ENCODE measurements around the gene ORAI3.

ORAI3 gene

GRCh38 chr16:30948667-30949649 lies at the start of gene ORAI3:
TSS of gene ORAI3 (plus strand) at chr16:30949068. CDS start at chr16:30949290, 222 bp downstream.
- H3K27me3 Mint-ChIP-seq = no peaks in the 10 kb centered on the region

GRCh38 chr16:30899794-30900193 lies 49.1 kb upstream of the ORAI3 start:
- Mint-ChIP-seq H3K4me3 (no peak overlapping the region), H3K9me3 (peaks cover 4% of the 10 kb centered on the region), H3K4me1 (ENCODE audit: low read depth) (peaks cover 52% of the 10 kb centered on the region), H3K36me3 (ENCODE audit: low read depth) (no peaks in the 10 kb centered on the region), H3K27me3 (no peaks in the 10 kb centered on the region), H3K27ac (no peak overlapping the region)

More at GRCh38 chr16:30948667-30949649, at the start of gene ORAI3:
- Mint-ChIP-seq H3K27ac (peak within 1 kb of the TSS; percentile 81), H3K36me3 (ENCODE audit: low read depth) (peaks cover 7% of the 10 kb centered on the region), H3K4me1 (ENCODE audit: low read depth) (peaks cover 16% of the 10 kb centered on the region), H3K9me3 (no peaks in the 10 kb centered on the region), H3K4me3 (peak within 1 kb of the TSS; percentile 86)

GRCh38 chr16:30900588-30900987 lies 48.3 kb upstream of the ORAI3 start:
- no peaks in the 10 kb centered on the region for H3K27me3 Mint-ChIP-seq
- peaks cover 4% of the 10 kb centered on the region for H3K9me3 Mint-ChIP-seq
- H3K27ac Mint-ChIP-seq = no peak overlapping the region
- no peaks in the 10 kb centered on the region for H3K36me3 Mint-ChIP-seq (ENCODE audit: low read depth)
- H3K4me3 Mint-ChIP-seq = no peak overlapping the region
- H3K4me1 Mint-ChIP-seq (ENCODE audit: low read depth) = peaks cover 44% of the 10 kb centered on the region

GRCh38 chr16:30901201-30902028 lies 47.5 kb upstream of the ORAI3 start:
- peaks cover 37% of the 10 kb centered on the region for H3K4me1 Mint-ChIP-seq (ENCODE audit: low read depth)
- H3K9me3 Mint-ChIP-seq = peaks cover 4% of the 10 kb centered on the region
- H3K4me3 Mint-ChIP-seq = peak overlapping the region; percentile 71
- no peaks in the 10 kb centered on the region for H3K27me3 Mint-ChIP-seq
- no peaks in the 10 kb centered on the region for H3K36me3 Mint-ChIP-seq (ENCODE audit: low read depth)
- H3K27ac Mint-ChIP-seq = peak overlapping the region; percentile 71

- H3K9me3 Mint-ChIP-seq = peaks cover 4% of the 10 kb centered on the region
- peak overlapping the region; percentile 96 for H3K4me3 Mint-ChIP-seq
- peaks cover 31% of the 10 kb centered on the region for H3K4me1 Mint-ChIP-seq (ENCODE audit: low read depth)
- no peaks in the 10 kb centered on the region for H3K27me3 Mint-ChIP-seq
- no peaks in the 10 kb centered on the region for H3K36me3 Mint-ChIP-seq (ENCODE audit: low read depth)
- H3K27ac Mint-ChIP-seq = peak overlapping the region; percentile 90
Observed at GRCh38 chr16:30902029-30902972, 46.6 kb upstream of the ORAI3 start.

- Mint-ChIP-seq H3K27me3 (no peaks in the 10 kb centered on the region), H3K4me3 (peak overlapping the region; percentile 96), H3K9me3 (peaks cover 4% of the 10 kb centered on the region), H3K27ac (peak overlapping the region; percentile 90), H3K36me3 (ENCODE audit: low read depth) (no peaks in the 10 kb centered on the region), H3K4me1 (ENCODE audit: low read depth) (peaks cover 30% of the 10 kb centered on the region)
Observed at GRCh38 chr16:30903002-30903401, 45.9 kb upstream of the ORAI3 start.

- no peaks in the 10 kb centered on the region for H3K27me3 Mint-ChIP-seq
- peak overlapping the region; percentile 88 for H3K27ac Mint-ChIP-seq
- H3K4me1 Mint-ChIP-seq (ENCODE audit: low read depth) = peaks cover 30% of the 10 kb centered on the region
- H3K4me3 Mint-ChIP-seq = peak overlapping the region; percentile 28
- peaks cover 4% of the 10 kb centered on the region for H3K9me3 Mint-ChIP-seq
- no peaks in the 10 kb centered on the region for H3K36me3 Mint-ChIP-seq (ENCODE audit: low read depth)
Observed at GRCh38 chr16:30903596-30903995, 45.3 kb upstream of the ORAI3 start.

- peaks cover 4% of the 10 kb centered on the region for H3K9me3 Mint-ChIP-seq
Observed at GRCh38 chr16:30904114-30904780, 44.6 kb upstream of the ORAI3 start.

GRCh38 chr16:30907064-30907463 lies 41.8 kb upstream of the ORAI3 start:
- no peaks in the 10 kb centered on the region for H3K36me3 Mint-ChIP-seq (ENCODE audit: low read depth)
- H3K4me3 Mint-ChIP-seq = no peak overlapping the region
- H3K4me1 Mint-ChIP-seq (ENCODE audit: low read depth) = peaks cover 22% of the 10 kb centered on the region
- no peaks in the 10 kb centered on the region for H3K27me3 Mint-ChIP-seq
- no peak overlapping the region for H3K27ac Mint-ChIP-seq
- peaks cover 4% of the 10 kb centered on the region for H3K9me3 Mint-ChIP-seq

More at GRCh38 chr16:30904114-30904780, 44.6 kb upstream of the ORAI3 start:
- no peaks in the 10 kb centered on the region for H3K27me3 Mint-ChIP-seq
- H3K27ac Mint-ChIP-seq = peak overlapping the region; percentile 88
- no peak overlapping the region for H3K4me3 Mint-ChIP-seq
- H3K4me1 Mint-ChIP-seq (ENCODE audit: low read depth) = peaks cover 30% of the 10 kb centered on the region
- H3K36me3 Mint-ChIP-seq (ENCODE audit: low read depth) = no peaks in the 10 kb centered on the region

GRCh38 chr16:30910427-30911029 lies 38.3 kb upstream of the ORAI3 start:
- Mint-ChIP-seq H3K27me3 (no peaks in the 10 kb centered on the region), H3K36me3 (ENCODE audit: low read depth) (no peaks in the 10 kb centered on the region), H3K4me3 (no peak overlapping the region), H3K4me1 (ENCODE audit: low read depth) (peaks cover 4% of the 10 kb centered on the region), H3K27ac (no peak overlapping the region), H3K9me3 (no peaks in the 10 kb centered on the region)

GRCh38 chr16:30912794-30913412 lies 36.0 kb upstream of the ORAI3 start:
- Mint-ChIP-seq H3K4me3 (no peak overlapping the region), H3K27me3 (no peaks in the 10 kb centered on the region), H3K9me3 (no peaks in the 10 kb centered on the region), H3K27ac (no peak overlapping the region), H3K4me1 (ENCODE audit: low read depth) (peaks cover under 1% of the 10 kb centered on the region), H3K36me3 (ENCODE audit: low read depth) (no peaks in the 10 kb centered on the region)

- no peak overlapping the region for H3K4me3 Mint-ChIP-seq
- no peak overlapping the region for H3K27ac Mint-ChIP-seq
- no peaks in the 10 kb centered on the region for H3K27me3 Mint-ChIP-seq
- no peaks in the 10 kb centered on the region for H3K4me1 Mint-ChIP-seq (ENCODE audit: low read depth)
- H3K9me3 Mint-ChIP-seq = no peaks in the 10 kb centered on the region
- H3K36me3 Mint-ChIP-seq (ENCODE audit: low read depth) = no peaks in the 10 kb centered on the region
Observed at GRCh38 chr16:30914830-30915229, 34.0 kb upstream of the ORAI3 start.

- Mint-ChIP-seq H3K27ac (no peak overlapping the region), H3K27me3 (no peaks in the 10 kb centered on the region), H3K36me3 (ENCODE audit: low read depth) (no peaks in the 10 kb centered on the region), H3K9me3 (no peaks in the 10 kb centered on the region), H3K4me1 (ENCODE audit: low read depth) (peaks cover 6% of the 10 kb centered on the region), H3K4me3 (no peak overlapping the region)
Observed at GRCh38 chr16:30918614-30919013, 30.3 kb upstream of the ORAI3 start.

Data from stimulated activated naive CD8-positive, alpha-beta T cell treated with anti-CD3 and anti-CD28 coated beads, Interleukin-15, Interleukin-2, amounts not matched to agents 100 ng/mL and 50 ng/mL, for 24 hours (primary cell).